Upper lobe of left lung (tissue), 6 donors: ENCODE results near the gene SLC44A5. TPM values are rescaled to one million over a fixed set of nuclear protein-coding genes. Genes with fewer than 3 reads are reported as not detected.

Experiments
- ATAC-seq, 2 donors: fragments of 200-7000 bp; cut with Tn5 transposase; one replicate each; pipeline ENCODE4 v1.9.1; 2022; ENCODE audit warnings: mild to moderate bottlenecking in 2 of 2, moderate library complexity in 2 of 2; ENCODE audit not compliant: low FRiP score in 2 of 2
- DNase-seq, 2 donors: peaks; one replicate each; pipeline ENCODE4 v3.0.0-alpha.2; 2019 to 2020
- H3K27ac ChIP-seq, 4 donors: fragments of 200-600 bp; sonication (generic); one replicate each; pipeline ENCODE4 v1.5.1; 2016 to 2019
- H3K27me3 ChIP-seq, 4 donors: fragments of 200-600 bp; sonication (generic); one replicate each; pipeline ENCODE4 v1.5.1; 2017 to 2019
- H3K36me3 ChIP-seq, 4 donors: fragments of 200-600 bp; sonication (generic); one replicate each; pipeline ENCODE4 v1.5.1; 2016 to 2019
- H3K4me1 ChIP-seq, 4 donors: fragments of 200-600 bp; sonication (generic); one replicate each; pipeline ENCODE4 v1.5.1; 2018 to 2019
- H3K4me3 ChIP-seq, 4 donors: fragments of 200-600 bp; sonication (generic); one replicate each; pipeline ENCODE4 v1.5.1; 2017 to 2019; ENCODE audit warnings: mild to moderate bottlenecking in 2 of 4, moderate library complexity in 1 of 4
- H3K9me3 ChIP-seq, 4 donors: fragments of 200-600 bp; sonication (generic); one replicate each; pipeline ENCODE4 v1.5.1; 2018 to 2019
- EP300 ChIP-seq, 4 donors: sonication (generic); formaldehyde crosslinking; IDR thresholded peaks; one replicate each; pipeline ENCODE4 v1.5.1; 2017; ENCODE audit warnings: antibody characterized with exemption in 4 of 4, control low read depth in 2 of 4
- POLR2A ChIP-seq, 4 donors: fragments of 450-650 bp; IDR thresholded peaks; one replicate each; pipeline ENCODE4 v1.5.1; 2016 to 2017; ENCODE audit warnings: antibody characterized with exemption in 4 of 4, mild to moderate bottlenecking in 2 of 4
- POLR2AphosphoS5 ChIP-seq, 2 donors: sonication (generic); formaldehyde crosslinking; IDR thresholded peaks; one replicate each; pipeline ENCODE4 v1.5.1; 2017; ENCODE audit warnings: antibody characterized with exemption in 2 of 2
- WGBS, 2 donors: methylation state at CpG; one replicate each; pipeline ENCODE4 v1.1.5; 2017 to 2018; 5-methylcytosine and 5-hydroxymethylcytosine counted together
- total RNA-seq, 6 donors: library from RNA; depleted of rRNA in 4 of 6; stranded (reverse); fragments of >200 nt in 4 of 6; gene quantifications; one replicate each; pipeline versions ENCODE4 v1.1.0 to v1.2.1, GENCODE V29; 2016 to 2021
- TF ChIP-seq, protein P1 (sequence below), 6 experiments: fragments of 450-650 bp in 4 of 6; fragments of 200-600 bp in 2 of 6; sonication (generic) in 2 of 6; IDR thresholded peaks; one replicate each; pipeline ENCODE4 v1.5.1; 2016 to 2019; ENCODE audit warnings: antibody characterized with exemption in 6 of 6
- donor health status: DM: no; HTN: no; CAD: no; lungs with moderate emphysema.
- donor health status: DM: no; HTN: yes; CAD: no; lungs with severe emphysema.

SLC44A5 gene
- total RNA-seq, 6 donors from 2014 or later: 0.11 to 4.2 (median 0.40) TPM; not detected in 1

DNA sequence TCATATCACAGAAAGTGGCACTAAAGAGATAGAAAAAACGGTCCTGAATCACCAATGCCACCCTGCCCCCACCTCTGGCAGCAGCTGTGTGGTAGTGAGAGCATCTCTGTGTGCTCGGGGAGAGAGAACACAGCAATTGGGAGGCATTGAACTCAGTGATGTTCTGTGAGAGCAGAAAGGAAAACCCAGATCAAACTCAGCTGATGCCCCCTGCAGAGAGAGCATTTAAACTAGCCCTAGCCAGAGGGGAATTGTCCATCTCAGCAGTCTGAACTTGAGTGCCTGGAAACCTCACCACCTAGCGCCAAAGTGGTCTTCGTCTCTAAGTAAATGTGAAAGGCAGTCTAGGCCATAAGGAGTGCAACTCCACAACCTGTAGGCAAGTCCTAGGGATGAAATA is 21.3 kb downstream of the SLC44A5 start:
- ATAC-seq: no peak
- DNase-seq: no peak
- 68 to 74% methylated on average over 4 of the region's 4 CpGs for WGBS, 2 donors
- no peaks in the 10 kb centered on the region for H3K9me3 ChIP-seq
- no peak for TF ChIP-seq POLR2A (IDR thresholded peaks at IDR 0.05)
- no peak for TF ChIP-seq EP300 (IDR thresholded peaks at IDR 0.05)
- TF ChIP-seq, protein P1, sequence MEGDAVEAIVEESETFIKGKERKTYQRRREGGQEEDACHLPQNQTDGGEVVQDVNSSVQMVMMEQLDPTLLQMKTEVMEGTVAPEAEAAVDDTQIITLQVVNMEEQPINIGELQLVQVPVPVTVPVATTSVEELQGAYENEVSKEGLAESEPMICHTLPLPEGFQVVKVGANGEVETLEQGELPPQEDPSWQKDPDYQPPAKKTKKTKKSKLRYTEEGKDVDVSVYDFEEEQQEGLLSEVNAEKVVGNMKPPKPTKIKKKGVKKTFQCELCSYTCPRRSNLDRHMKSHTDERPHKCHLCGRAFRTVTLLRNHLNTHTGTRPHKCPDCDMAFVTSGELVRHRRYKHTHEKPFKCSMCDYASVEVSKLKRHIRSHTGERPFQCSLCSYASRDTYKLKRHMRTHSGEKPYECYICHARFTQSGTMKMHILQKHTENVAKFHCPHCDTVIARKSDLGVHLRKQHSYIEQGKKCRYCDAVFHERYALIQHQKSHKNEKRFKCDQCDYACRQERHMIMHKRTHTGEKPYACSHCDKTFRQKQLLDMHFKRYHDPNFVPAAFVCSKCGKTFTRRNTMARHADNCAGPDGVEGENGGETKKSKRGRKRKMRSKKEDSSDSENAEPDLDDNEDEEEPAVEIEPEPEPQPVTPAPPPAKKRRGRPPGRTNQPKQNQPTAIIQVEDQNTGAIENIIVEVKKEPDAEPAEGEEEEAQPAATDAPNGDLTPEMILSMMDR (IDR thresholded peaks at IDR 0.05): no peak
- TF ChIP-seq POLR2AphosphoS5 (IDR thresholded peaks at IDR 0.05): no peak
- no peaks in the 10 kb centered on the region for H3K27me3 ChIP-seq
- H3K36me3 ChIP-seq: no peaks in the 10 kb centered on the region
- H3K4me1 ChIP-seq: no peaks in the 10 kb centered on the region
- H3K27ac ChIP-seq: no peak overlapping the region
- H3K4me3 ChIP-seq: no peak overlapping the region

DNA sequence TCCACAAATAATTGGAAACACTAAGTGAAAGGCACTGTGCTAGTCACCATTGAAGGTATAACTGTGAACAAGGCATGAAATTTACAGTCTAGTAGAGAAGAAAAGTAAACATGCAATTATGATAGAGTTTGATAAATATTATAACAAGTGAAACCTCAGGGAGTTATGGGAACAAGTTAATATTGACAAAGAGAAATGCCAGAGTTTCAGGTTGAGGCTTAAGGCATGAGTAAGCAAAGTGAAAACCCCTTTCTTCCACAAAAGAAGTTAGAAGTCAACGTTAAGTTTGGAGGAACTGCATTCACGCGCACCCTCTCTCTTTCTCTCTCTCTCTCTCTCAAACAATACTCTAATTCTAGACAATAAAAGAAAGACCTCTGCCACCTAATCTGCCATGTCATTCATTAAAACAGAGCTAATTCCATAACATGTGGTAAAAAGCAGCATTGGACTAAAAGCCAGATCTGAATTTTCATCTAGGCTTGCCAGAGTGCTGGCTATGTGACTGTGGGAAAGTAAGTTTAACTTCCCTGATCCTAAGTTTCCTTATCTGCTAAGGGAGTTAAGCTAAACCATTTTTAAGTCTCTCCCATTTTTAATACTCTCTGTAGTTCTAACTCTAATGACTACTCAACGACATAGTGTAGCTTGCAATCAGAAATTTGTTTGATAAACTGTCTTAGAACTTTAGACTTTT is 22.0 kb downstream of the SLC44A5 start:
- Histone ChIP-seq H3K27me3 (no peaks in the 10 kb centered on the region), H3K9me3 (no peaks in the 10 kb centered on the region), H3K36me3 (no peaks in the 10 kb centered on the region), H3K4me3 (no peak overlapping the region), H3K4me1 (no peaks in the 10 kb centered on the region), H3K27ac (no peak overlapping the region)
- WGBS, 2 donors: 52 to 55% methylated on average over 4 of the region's 4 CpGs
- no peak for DNase-seq
- no peak for TF ChIP-seq EP300 (IDR thresholded peaks at IDR 0.05)
- no peak for TF ChIP-seq POLR2AphosphoS5 (IDR thresholded peaks at IDR 0.05)
- TF ChIP-seq POLR2A (IDR thresholded peaks at IDR 0.05): no peak
- TF ChIP-seq, protein P1 (IDR thresholded peaks at IDR 0.05): no peak
- no peak for ATAC-seq

DNA sequence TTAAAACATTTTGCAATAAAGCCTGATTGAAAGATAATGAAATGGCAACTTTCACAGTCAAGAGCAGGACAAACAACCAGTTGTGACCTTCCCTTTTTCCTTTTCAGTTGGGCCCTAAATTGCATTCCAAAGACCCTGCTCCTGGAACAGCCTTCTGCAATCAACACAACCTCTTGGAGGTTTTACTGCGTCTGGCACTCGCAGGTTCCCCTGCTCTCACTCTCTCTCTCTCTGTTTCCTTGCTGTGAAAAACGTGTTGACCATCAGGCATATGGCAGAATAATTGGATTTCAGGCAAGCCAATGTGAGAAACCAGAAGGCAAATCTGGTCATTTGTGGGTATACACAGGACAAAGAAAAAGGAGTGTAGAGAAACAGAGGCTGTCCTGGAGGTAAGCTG is 23.2 kb downstream of the SLC44A5 start:
- Histone ChIP-seq H3K27ac (no peak overlapping the region), H3K27me3 (no peaks in the 10 kb centered on the region), H3K36me3 (no peaks in the 10 kb centered on the region), H3K4me3 (no peak overlapping the region), H3K9me3 (no peaks in the 10 kb centered on the region), H3K4me1 (no peaks in the 10 kb centered on the region)
- DNase-seq (no peak), ATAC-seq (no peak)
- TF ChIP-seq, protein P1 (IDR thresholded peaks at IDR 0.05): no peak
- TF ChIP-seq EP300 (IDR thresholded peaks at IDR 0.05) (no peak), POLR2A (IDR thresholded peaks at IDR 0.05) (no peak), POLR2AphosphoS5 (IDR thresholded peaks at IDR 0.05) (no peak)
- WGBS, 2 donors: 10 to 37% methylated on average over 3 of the region's 3 CpGs

DNA sequence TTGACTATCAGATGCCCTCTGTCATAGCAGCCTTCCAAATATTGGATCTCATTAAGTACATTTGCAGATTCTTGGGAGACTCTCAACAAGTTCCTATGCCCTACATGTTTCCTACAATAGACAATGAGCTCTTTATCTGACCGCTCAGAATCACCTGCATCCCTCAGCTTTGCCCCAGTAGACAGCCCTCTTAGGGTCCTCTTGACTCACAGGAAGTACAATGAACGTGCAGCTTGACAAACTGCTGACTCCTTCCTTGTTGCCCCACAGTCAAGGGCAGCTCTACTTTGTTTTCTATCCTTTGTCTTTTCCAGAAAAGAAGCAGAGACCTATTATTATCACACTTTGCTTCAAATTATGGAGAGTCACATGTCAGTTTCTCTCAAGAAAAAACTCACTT is 27.6 kb downstream of the SLC44A5 start:
- Histone ChIP-seq H3K9me3 (no peaks in the 10 kb centered on the region), H3K4me3 (no peak overlapping the region), H3K4me1 (no peaks in the 10 kb centered on the region), H3K27ac (no peak overlapping the region), H3K27me3 (no peaks in the 10 kb centered on the region), H3K36me3 (no peaks in the 10 kb centered on the region)
- WGBS, 2 donors: 40 to 48% methylated on average over 2 of the region's 2 CpGs
- no peak for DNase-seq
- no peak for ATAC-seq
- no peak for TF ChIP-seq POLR2A (IDR thresholded peaks at IDR 0.05)
- TF ChIP-seq, protein P1 (IDR thresholded peaks at IDR 0.05): no peak
- TF ChIP-seq POLR2AphosphoS5 (IDR thresholded peaks at IDR 0.05): no peak
- no peak for TF ChIP-seq EP300 (IDR thresholded peaks at IDR 0.05)

DNA sequence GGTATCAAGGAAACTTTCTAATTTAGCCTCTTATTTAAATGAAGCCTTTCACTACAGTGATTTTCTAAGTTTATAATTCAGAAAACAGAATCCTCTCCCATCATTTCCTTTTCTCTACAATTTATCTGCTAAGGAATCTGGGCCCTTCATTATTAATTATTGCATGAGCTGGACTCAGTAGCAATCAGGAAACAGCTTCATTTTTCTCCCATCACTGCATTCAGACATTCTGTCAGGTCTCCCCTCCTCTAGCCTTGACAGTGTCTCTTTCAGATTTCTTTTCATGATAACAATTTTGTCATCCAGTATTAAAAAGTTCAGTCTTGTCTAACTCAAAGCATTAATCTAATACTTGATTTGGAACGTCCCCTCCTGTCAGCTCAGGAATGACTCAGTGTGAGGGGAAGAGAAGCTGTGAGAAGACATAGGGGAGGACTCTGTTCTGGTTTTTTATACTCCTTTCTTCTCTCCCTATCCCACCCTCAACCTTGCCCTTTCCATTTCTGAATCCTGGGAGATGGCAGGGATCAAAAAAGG is 28.1 kb downstream of the SLC44A5 start:
- Histone ChIP-seq H3K9me3 (no peaks in the 10 kb centered on the region), H3K4me1 (no peaks in the 10 kb centered on the region), H3K36me3 (no peaks in the 10 kb centered on the region), H3K4me3 (no peak overlapping the region), H3K27me3 (no peaks in the 10 kb centered on the region), H3K27ac (no peak overlapping the region)
- DNase-seq: no peak
- TF ChIP-seq POLR2AphosphoS5 (IDR thresholded peaks at IDR 0.05) (no peak), EP300 (IDR thresholded peaks at IDR 0.05) (no peak), POLR2A (IDR thresholded peaks at IDR 0.05) (no peak)
- TF ChIP-seq, protein P1 (IDR thresholded peaks at IDR 0.05): no peak
- no peak for ATAC-seq
- WGBS, 2 donors: 59 to 68% methylated on average over 1 of the region's 1 CpG
